GM12875 (cell line): ENCODE results near the gene CHRNB1.

Experiments
- H3K4me3 ChIP-seq: one replicate; pipeline ENCODE4 v1.5.1; 2011; ENCODE audit warnings: low read depth, low read length, control low read depth
- CTCF ChIP-seq: IDR thresholded peaks from 2 replicates; pipeline ENCODE4 v1.5.1; 2011; ENCODE audit warnings: low read depth, mild to moderate bottlenecking, control low read depth, inconsistent platforms, low read length, moderate library complexity, borderline replicate concordance; ENCODE audit not compliant: insufficient read depth

The CHRNB1 gene

GRCh38 chr17:7408863-7409262 is 36.0 kb upstream of the CHRNB1 start:
- H3K4me3 ChIP-seq, result no peak overlapping the region

GRCh38 chr17:7409716-7410115 is 35.1 kb upstream of the CHRNB1 start:
- H3K4me3 ChIP-seq, result no peak overlapping the region
- TF ChIP-seq CTCF, result no peak

More at GRCh38 chr17:7408863-7409262, 36.0 kb upstream of the CHRNB1 start:
- TF ChIP-seq CTCF, result no peak

GRCh38 chr17:7410634-7411426 is 34.0 kb upstream of the CHRNB1 start:
- H3K4me3 ChIP-seq, result no peak overlapping the region
- no peak for TF ChIP-seq CTCF

GRCh38 chr17:7411427-7411750 is 33.5 kb upstream of the CHRNB1 start:
- no peak overlapping the region for H3K4me3 ChIP-seq
- TF ChIP-seq CTCF, result no peak

- TF ChIP-seq CTCF, result no peak
Measured at GRCh38 chr17:7413346-7413985, 31.4 kb upstream of the CHRNB1 start.

GRCh38 chr17:7414837-7415236 is 30.0 kb upstream of the CHRNB1 start:
- H3K4me3 ChIP-seq, result no peak overlapping the region
- TF ChIP-seq CTCF, result no peak

More at GRCh38 chr17:7413346-7413985, 31.4 kb upstream of the CHRNB1 start:
- no peak overlapping the region for H3K4me3 ChIP-seq

GRCh38 chr17:7415784-7416183 is 29.1 kb upstream of the CHRNB1 start:
- no peak overlapping the region for H3K4me3 ChIP-seq
- no peak for TF ChIP-seq CTCF
